ENCODE data around the gene SDHA.
"Not testable (repeated sequence)": the region's sequence is repeated elsewhere in the genome, so short reads cannot be mapped to it uniquely, and the experiment has no call there.

Gene SDHA

GRCh38 chr5:223791-224190 is 5.7 kb downstream of the SDHA start:
- DNase-seq = no peak

GRCh38 chr5:225334-225733 is 7.2 kb downstream of the SDHA start:
- no peak for DNase-seq

- not testable (repeated sequence) for DNase-seq
Observed at GRCh38 chr5:227375-227774, 9.3 kb downstream of the SDHA start.

- no peak for DNase-seq
Observed at GRCh38 chr5:228886-229285, 10.8 kb downstream of the SDHA start.

GRCh38 chr5:230711-231110 is 12.6 kb downstream of the SDHA start:
- DNase-seq = no peak

GRCh38 chr5:231661-232060 is 13.5 kb downstream of the SDHA start:
- DNase-seq = no peak

- DNase-seq = not testable (repeated sequence)
Observed at GRCh38 chr5:233426-233825, 15.3 kb downstream of the SDHA start.

GRCh38 chr5:234450-234849 is 16.3 kb downstream of the SDHA start:
- DNase-seq = no peak

GRCh38 chr5:235527-235926 is 17.4 kb downstream of the SDHA start:
- DNase-seq = not testable (repeated sequence)

- DNase-seq = not testable (repeated sequence)
Observed at GRCh38 chr5:237931-238330, 19.8 kb downstream of the SDHA start.

- DNase-seq = not testable (repeated sequence)
Observed at GRCh38 chr5:240550-240949, 22.4 kb downstream of the SDHA start.

GRCh38 chr5:241045-241669 is 23.0 kb downstream of the SDHA start:
- not testable (repeated sequence) for DNase-seq

- peak; percentile 15 for DNase-seq
Observed at GRCh38 chr5:243683-244367, 25.7 kb downstream of the SDHA start.

- not testable (repeated sequence) for DNase-seq
Observed at GRCh38 chr5:245717-246116, 27.6 kb downstream of the SDHA start.

GRCh38 chr5:250396-250795 is 32.3 kb downstream of the SDHA start:
- not testable (repeated sequence) for DNase-seq

GRCh38 chr5:251016-251415 is 32.9 kb downstream of the SDHA start:
- DNase-seq = not testable (repeated sequence)

GRCh38 chr5:251538-251937 is 33.4 kb downstream of the SDHA start:
- not testable (repeated sequence) for DNase-seq

- not testable (repeated sequence) for DNase-seq
Observed at GRCh38 chr5:251975-252374, 33.9 kb downstream of the SDHA start.

GRCh38 chr5:252546-252945 is 34.4 kb downstream of the SDHA start:
- DNase-seq = no peak

GRCh38 chr5:254322-254721 is 36.2 kb downstream of the SDHA start:
- not testable (repeated sequence) for DNase-seq

- not testable (repeated sequence) for DNase-seq
Observed at GRCh38 chr5:255116-255515, 37.0 kb downstream of the SDHA start.

GRCh38 chr5:256347-256746 is 38.2 kb downstream of the SDHA start:
- DNase-seq = not testable (repeated sequence)

GRCh38 chr5:257148-257547 is 39.0 kb downstream of the SDHA start:
- DNase-seq = no peak

GRCh38 chr5:263275-263974 is 45.3 kb downstream of the SDHA start:
- not testable (repeated sequence) for DNase-seq

All from CD4-positive, alpha-beta T cell treated with Interleukin-6 for 4 hours (primary cell).